B cell (primary cell): Measurements from ENCODE around the gene TOX2. TPM values are rescaled to one million over a fixed set of nuclear protein-coding genes. Genes with fewer than 3 reads are reported as not detected.

Experiments used
- ATAC-seq: fragments of 200-7000 bp; cut with Tn5 transposase; one replicate; pipeline ENCODE4 v1.10.0; 2021; ENCODE audit warnings: low read depth, mild to moderate bottlenecking, moderate number of reproducible peaks, moderate library complexity
- CTCF ChIA-PET: fragments of 350-600 bp; sonication (Branson Sonifier 250); formaldehyde crosslinking; loops from one replicate; lab custom pipeline; 2021; ENCODE audit warnings: antibody characterized with exemption, inconsistent platforms; lab: Charles Lee
- POLR2A ChIA-PET: fragments of 350-600 bp; sonication (Branson Sonifier 250); formaldehyde crosslinking; loops from one replicate; lab custom pipeline; 2021; ENCODE audit warnings: antibody characterized with exemption; lab: Charles Lee
- DNase-seq: peaks from one replicate; pipeline ENCODE4 v3.0.0; 2013
- H2AFZ ChIP-seq: 2 replicates; pipeline ENCODE4 v1.6.1; 2012; ENCODE audit warnings: mild to moderate bottlenecking, low read depth, low read length; ENCODE audit not compliant: insufficient read depth, poor library complexity, severe bottlenecking
- H3K27ac ChIP-seq, 2 donors: 1 replicate in 1 of 2; 2 replicates in 1 of 2; pipeline ENCODE4 v1.5.1; 2012 to 2013; ENCODE audit warnings: low read length in 2 of 2, mild to moderate bottlenecking in 2 of 2, moderate library complexity in 1 of 2
- H3K27me3 ChIP-seq, 4 experiments: fragments of 200-600 bp in 1 of 4; sonication (generic) in 1 of 4; replicated peaks in 1 of 4; 1 replicate in 2 of 4; 2 replicates in 2 of 4; pipeline versions ENCODE4 v1.6.1 to v1.7.0; 2013 to 2016; ENCODE audit warnings: low read length in 3 of 4, mild to moderate bottlenecking in 2 of 4, mixed read lengths in 1 of 4, moderate library complexity in 1 of 4; ENCODE audit not compliant: insufficient read depth in 4 of 4, control insufficient read depth in 3 of 4; ENCODE audit errors: control extremely low read depth in 1 of 4
- H3K36me3 ChIP-seq, 2 experiments: replicated peaks in 1 of 2; 1 replicate in 1 of 2; 2 replicates in 1 of 2; pipeline versions ENCODE4 v1.6.1 to v1.7.1; 2013; ENCODE audit warnings: low read length in 1 of 2; ENCODE audit not compliant: insufficient read depth in 2 of 2, control insufficient read depth in 1 of 2; ENCODE audit errors: control extremely low read depth in 1 of 2, extremely low read depth in 1 of 2
- H3K4me1 ChIP-seq, 2 donors: fragments of 200-600 bp in 1 of 2; sonication (generic) in 1 of 2; 1 replicate in 1 of 2; 2 replicates in 1 of 2; pipeline versions ENCODE4 v1.5.1 to v1.6.1; 2013 to 2017; ENCODE audit warnings: low read length in 2 of 2; ENCODE audit not compliant: control insufficient read depth in 2 of 2, insufficient read depth in 2 of 2
- H3K4me2 ChIP-seq: replicated peaks from 2 replicates; pipeline ENCODE3; 2012; ENCODE audit warnings: mild to moderate bottlenecking, low read depth, low read length; ENCODE audit not compliant: poor library complexity, severe bottlenecking
- H3K4me3 ChIP-seq, 5 experiments: fragments of 200-600 bp in 1 of 5; sonication (generic) in 1 of 5; 1 replicate in 3 of 5; 2 replicates in 2 of 5; pipeline versions ENCODE4 v1.5.1 to v1.7.0; 2011 to 2016; ENCODE audit warnings: low read length in 4 of 5, mild to moderate bottlenecking in 4 of 5, low read depth in 2 of 5, control low read depth in 1 of 5, moderate library complexity in 1 of 5; ENCODE audit not compliant: insufficient read depth in 1 of 5; ENCODE audit errors: control extremely low read depth in 1 of 5, extremely low read depth in 1 of 5
- H3K79me2 ChIP-seq: fragments of 200-600 bp; sonication (generic); one replicate; pipeline ENCODE4 v1.6.0; 2016; ENCODE audit warnings: low read length; ENCODE audit not compliant: control insufficient read depth, insufficient read depth
- H3K9ac ChIP-seq: fragments of 200-600 bp; sonication (generic); 2 replicates; pipeline ENCODE4 v1.6.1; 2017; ENCODE audit warnings: mild to moderate bottlenecking, low read length, moderate library complexity
- H3K9me3 ChIP-seq, 3 donors: one replicate each; pipeline versions ENCODE4 v1.6.1 to v1.7.1; 2013; ENCODE audit warnings: low read length in 2 of 3; ENCODE audit not compliant: control insufficient read depth in 2 of 3, insufficient read depth in 1 of 3; ENCODE audit errors: control extremely low read depth in 1 of 3
- H4K20me1 ChIP-seq: 2 replicates; pipeline ENCODE4 v1.6.0; 2012; ENCODE audit warnings: mild to moderate bottlenecking, low read length; ENCODE audit not compliant: insufficient read depth, control insufficient read depth, poor library complexity, severe bottlenecking
- H3K27ac Mint-ChIP-seq: one replicate; pipeline ENCODE4 v1.8.0; 2021; ENCODE audit warnings: mixed read lengths
- H3K27me3 Mint-ChIP-seq: one replicate; pipeline ENCODE4 v1.8.0; 2021; ENCODE audit warnings: mixed read lengths
- H3K4me1 Mint-ChIP-seq: one replicate; pipeline ENCODE4 v1.8.0; 2021; ENCODE audit warnings: mixed read lengths
- H3K4me3 Mint-ChIP-seq: one replicate; pipeline ENCODE4 v1.8.0; 2021; ENCODE audit warnings: mixed read lengths
- H3K9me3 Mint-ChIP-seq: one replicate; pipeline ENCODE4 v1.8.0; 2022; ENCODE audit warnings: mixed read lengths; ENCODE audit not compliant: insufficient read depth
- EZH2 ChIP-seq: IDR thresholded peaks from 2 replicates; pipeline ENCODE4 v1.6.1; 2012; ENCODE audit warnings: borderline replicate concordance, low read depth, mild to moderate bottlenecking, moderate library complexity, low read length; ENCODE audit not compliant: insufficient read depth, poor library complexity, severe bottlenecking
- WGBS: methylation state at CpG from one replicate; pipeline ENCODE4 v1.1.5; 2013; ENCODE audit warnings: missing lambda C conversion rate; ENCODE audit not compliant: insufficient coverage; 5-methylcytosine and 5-hydroxymethylcytosine counted together
- intact Hi-C: fragments of 100-400 bp; cut with micrococcal nuclease; formaldehyde crosslinking; loops from one replicate; pipeline ENCODE4 v1.10.0; 2022
- polyA plus RNA-seq: library from polyadenylated mRNA; depleted of rRNA; stranded (reverse); fragments of >200 nt; gene quantifications from 2 replicates; pipeline ENCODE4 v1.2.3, GENCODE V29; 2012
- total RNA-seq, 2 donors: library from RNA; stranded (reverse); fragments of 120-200 nt in 1 of 2; gene quantifications; 1 replicate in 1 of 2; 2 replicates in 1 of 2; pipeline versions ENCODE4 v1.2.3 to v1.2.4, GENCODE V29; 2013 to 2022
- TF ChIP-seq, protein P1 (sequence below): fragments of 200-600 bp; IDR thresholded peaks from one replicate; pipeline ENCODE4 v1.8.0; 2022; ENCODE audit warnings: antibody characterized with exemption, mild to moderate bottlenecking

The TOX2 gene
- total and polyA plus RNA-seq, 2 donors (not counting 1 experiment from before 2014, with no cell fraction given), result 1.2 to 4.1 TPM

- ChIA-PET POLR2A (no interaction called here), CTCF (no interaction called here)
- Histone ChIP-seq H2AFZ (no peak overlapping the region), H3K4me3 (no peak overlapping the region), H3K36me3 (no peaks in the 10 kb centered on the region), H3K9me3 (no peaks in the 10 kb centered on the region), H3K79me2 (no peaks in the 10 kb centered on the region), H3K4me2 (no peak overlapping the region), H3K27me3 (peaks cover 0 to 6% (median 2%) of the 10 kb centered on the region in 4 experiments), H3K27ac (no peak overlapping the region), H3K9ac (no peak overlapping the region), H4K20me1 (no peaks in the 10 kb centered on the region), H3K4me1 (no peaks in the 10 kb centered on the region)
- DNase-seq (no peak), ATAC-seq (no peak)
- H3K4me3 Mint-ChIP-seq, result no peak overlapping the region
- 69% methylated on average over 5 of the region's 6 CpGs for WGBS
- no peak overlapping the region for H3K27ac Mint-ChIP-seq
- H3K27me3 Mint-ChIP-seq, result peaks cover 24% of the 10 kb centered on the region
- intact Hi-C loops, result no loop called here
- no peaks in the 10 kb centered on the region for H3K4me1 Mint-ChIP-seq
- no peak for TF ChIP-seq EZH2
- TF ChIP-seq, protein P1, sequence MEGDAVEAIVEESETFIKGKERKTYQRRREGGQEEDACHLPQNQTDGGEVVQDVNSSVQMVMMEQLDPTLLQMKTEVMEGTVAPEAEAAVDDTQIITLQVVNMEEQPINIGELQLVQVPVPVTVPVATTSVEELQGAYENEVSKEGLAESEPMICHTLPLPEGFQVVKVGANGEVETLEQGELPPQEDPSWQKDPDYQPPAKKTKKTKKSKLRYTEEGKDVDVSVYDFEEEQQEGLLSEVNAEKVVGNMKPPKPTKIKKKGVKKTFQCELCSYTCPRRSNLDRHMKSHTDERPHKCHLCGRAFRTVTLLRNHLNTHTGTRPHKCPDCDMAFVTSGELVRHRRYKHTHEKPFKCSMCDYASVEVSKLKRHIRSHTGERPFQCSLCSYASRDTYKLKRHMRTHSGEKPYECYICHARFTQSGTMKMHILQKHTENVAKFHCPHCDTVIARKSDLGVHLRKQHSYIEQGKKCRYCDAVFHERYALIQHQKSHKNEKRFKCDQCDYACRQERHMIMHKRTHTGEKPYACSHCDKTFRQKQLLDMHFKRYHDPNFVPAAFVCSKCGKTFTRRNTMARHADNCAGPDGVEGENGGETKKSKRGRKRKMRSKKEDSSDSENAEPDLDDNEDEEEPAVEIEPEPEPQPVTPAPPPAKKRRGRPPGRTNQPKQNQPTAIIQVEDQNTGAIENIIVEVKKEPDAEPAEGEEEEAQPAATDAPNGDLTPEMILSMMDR, result no peak
- no peaks in the 10 kb centered on the region for H3K9me3 Mint-ChIP-seq
Observed at GRCh38 chr20:44001667-44002596, 87.3 kb downstream of the TOX2 start.

GRCh38 chr20:44002861-44003260 lies 88.2 kb downstream of the TOX2 start:
- ChIA-PET POLR2A (no interaction called here), CTCF (no interaction called here)
- Histone ChIP-seq H3K4me1 (no peaks in the 10 kb centered on the region), H3K27ac (no peak overlapping the region), H4K20me1 (no peaks in the 10 kb centered on the region), H3K79me2 (no peaks in the 10 kb centered on the region), H3K9ac (no peak overlapping the region), H3K27me3 (peaks cover 0 to 6% (median 2%) of the 10 kb centered on the region in 4 experiments), H3K9me3 (no peaks in the 10 kb centered on the region), H3K4me3 (no peak overlapping the region), H3K36me3 (no peaks in the 10 kb centered on the region), H3K4me2 (no peak overlapping the region), H2AFZ (no peak overlapping the region)
- no peak for DNase-seq
- H3K4me3 Mint-ChIP-seq, result no peak overlapping the region
- no peak overlapping the region for H3K27ac Mint-ChIP-seq
- no peaks in the 10 kb centered on the region for H3K9me3 Mint-ChIP-seq
- no peaks in the 10 kb centered on the region for H3K4me1 Mint-ChIP-seq
- no peak for ATAC-seq
- 80% methylated on average over 1 of the region's 1 CpG for WGBS
- no peak for TF ChIP-seq EZH2
- TF ChIP-seq, protein P1, result no peak
- H3K27me3 Mint-ChIP-seq, result peaks cover 24% of the 10 kb centered on the region
- intact Hi-C loops, result no loop called here
